Duodenal mucosa (tissue), 2 donors: ENCODE data around the gene PASD1.
"Not testable (repeated sequence)": the region's sequence is repeated elsewhere in the genome, so short reads cannot be mapped to it uniquely, and the experiment has no call there.

Source experiments
- H3K27ac ChIP-seq: one replicate; pipeline ENCODE4 v1.7.0; 2013; ENCODE audit warnings: low read depth, low read length
- H3K27me3 ChIP-seq, 2 donors: one replicate each; pipeline ENCODE4 v1.7.0; 2013; ENCODE audit warnings: low read length in 2 of 2, control low read depth in 1 of 2; ENCODE audit not compliant: insufficient read depth in 2 of 2, control insufficient read depth in 1 of 2
- H3K36me3 ChIP-seq, 2 donors: one replicate each; pipeline ENCODE4 v1.7.0; 2013; ENCODE audit warnings: low read length in 2 of 2, control low read depth in 1 of 2; ENCODE audit not compliant: insufficient read depth in 2 of 2, control insufficient read depth in 1 of 2
- H3K4me1 ChIP-seq, 2 donors: one replicate each; pipeline ENCODE4 v1.7.0; 2013; ENCODE audit warnings: low read length in 2 of 2, control low read depth in 1 of 2; ENCODE audit not compliant: insufficient read depth in 2 of 2, control insufficient read depth in 1 of 2
- H3K4me3 ChIP-seq, 2 donors: one replicate each; pipeline ENCODE4 v1.7.0; 2013; ENCODE audit warnings: low read length in 2 of 2, low read depth in 1 of 2
- H3K9ac ChIP-seq, 2 donors: one replicate each; pipeline ENCODE4 v1.7.0; 2013; ENCODE audit warnings: low read length in 2 of 2, low read depth in 1 of 2
- H3K9me3 ChIP-seq, 2 donors: one replicate each; pipeline ENCODE4 v1.7.0; 2013; ENCODE audit warnings: low read length in 2 of 2, control low read depth in 1 of 2; ENCODE audit not compliant: control insufficient read depth in 1 of 2

PASD1 gene

GRCh38 chrX:151551176-151551575 lies 12.3 kb upstream of the PASD1 start:
- H3K4me1 ChIP-seq, H3K4me3 ChIP-seq: not testable (repeated sequence)

DNA sequence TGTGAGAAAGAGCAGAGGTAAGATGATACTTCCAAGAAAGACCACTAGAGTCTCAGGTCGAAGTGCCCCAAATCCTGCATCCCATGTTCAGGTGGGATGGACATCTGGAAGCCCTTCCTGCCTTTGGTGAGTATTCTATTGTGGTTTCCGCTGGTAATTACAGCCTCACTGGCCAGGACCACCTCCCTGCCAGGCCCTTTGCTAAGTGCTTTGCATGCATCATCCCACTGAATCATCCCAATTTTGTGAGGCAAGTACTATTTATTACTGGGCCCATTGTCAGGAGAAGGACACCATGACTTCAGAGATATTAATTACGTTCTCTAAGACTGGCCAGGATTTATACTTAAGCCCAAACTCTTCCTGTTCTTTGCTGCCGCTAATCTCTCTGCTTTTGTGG lies 10.7 kb upstream of the PASD1 start:
- no peak overlapping the region for H3K27ac ChIP-seq
- no peaks in the 10 kb centered on the region for H3K36me3 ChIP-seq
- H3K27me3 ChIP-seq: no peaks in the 10 kb centered on the region
- no peaks in the 10 kb centered on the region for H3K4me1 ChIP-seq
- no peak overlapping the region for H3K4me3 ChIP-seq
- no peaks in the 10 kb centered on the region for H3K9me3 ChIP-seq
- H3K9ac ChIP-seq: no peak overlapping the region

More at GRCh38 chrX:151551176-151551575, 12.3 kb upstream of the PASD1 start:
- H3K36me3 ChIP-seq, H3K27me3 ChIP-seq, H3K9ac ChIP-seq, H3K27ac ChIP-seq, H3K9me3 ChIP-seq: not testable (repeated sequence)

DNA sequence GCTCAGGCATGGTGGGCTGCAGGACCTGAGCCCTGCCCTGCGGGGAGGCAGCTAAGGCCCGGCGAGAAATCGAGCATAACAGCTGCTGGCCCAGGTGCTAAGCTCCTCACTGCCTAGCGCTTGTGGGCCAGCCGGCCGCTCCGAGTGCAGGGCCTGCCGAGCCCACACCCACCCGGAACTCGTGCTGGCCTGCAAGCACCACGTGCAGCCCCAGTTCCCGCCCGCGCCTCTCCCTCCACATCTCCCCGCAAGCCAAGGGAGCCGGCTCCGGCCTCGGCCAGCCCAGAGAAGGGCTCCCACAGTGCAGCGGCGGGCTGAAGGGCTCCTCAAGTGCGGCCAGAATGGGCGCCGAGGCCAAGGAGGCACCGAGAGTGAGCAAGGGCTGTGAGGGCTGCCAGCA lies 8.2 kb upstream of the PASD1 start:
- H3K27me3 ChIP-seq, H3K36me3 ChIP-seq, H3K27ac ChIP-seq, H3K4me3 ChIP-seq, H3K4me1 ChIP-seq, H3K9me3 ChIP-seq, H3K9ac ChIP-seq: not testable (repeated sequence)

DNA sequence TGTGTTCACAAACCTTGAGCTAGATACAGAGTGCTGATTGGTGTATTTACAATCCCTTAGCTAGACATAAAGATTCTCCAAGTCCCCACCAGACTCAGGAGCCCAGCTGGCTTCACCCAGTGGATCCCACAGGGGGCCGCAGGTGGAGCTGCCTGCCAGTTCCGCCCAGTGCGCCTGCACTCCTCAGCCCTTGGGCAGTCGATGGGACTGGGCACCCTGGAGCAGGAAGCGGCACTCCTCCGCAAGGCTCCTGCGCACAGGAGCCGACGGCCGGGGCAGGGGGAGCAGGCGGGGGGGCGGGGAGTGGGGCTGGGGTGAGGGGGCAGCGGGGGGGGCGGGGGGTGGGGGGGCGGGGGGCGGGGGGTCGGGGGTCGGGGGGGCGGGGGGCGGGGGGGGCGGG lies 990 bp upstream of the PASD1 start:
- not testable (repeated sequence) for H3K36me3 ChIP-seq, H3K9me3 ChIP-seq, H3K27ac ChIP-seq, H3K9ac ChIP-seq, H3K4me3 ChIP-seq, H3K4me1 ChIP-seq, H3K27me3 ChIP-seq

DNA sequence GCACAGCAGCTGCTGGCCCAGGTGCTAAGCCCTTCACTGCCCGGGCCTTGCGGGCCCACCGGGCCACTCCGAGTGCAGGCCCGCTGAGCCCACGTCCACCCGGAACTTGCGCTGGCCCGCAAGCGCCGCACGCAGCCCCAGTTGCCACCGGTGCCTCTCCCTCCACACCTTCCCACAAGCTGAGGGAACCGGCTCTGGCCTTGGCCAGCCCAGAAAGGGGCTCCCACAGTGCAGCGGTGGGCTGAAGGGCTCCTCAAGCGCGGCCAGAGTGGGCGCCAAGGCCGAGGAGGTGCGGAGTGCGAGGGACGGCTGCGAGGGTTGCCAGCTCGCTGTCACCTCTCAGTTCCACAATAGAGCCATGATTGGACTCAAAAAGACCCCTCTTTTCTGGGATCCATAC lies 472 bp upstream of the PASD1 start:
- H3K36me3 ChIP-seq, H3K4me1 ChIP-seq, H3K27ac ChIP-seq, H3K4me3 ChIP-seq, H3K9me3 ChIP-seq, H3K27me3 ChIP-seq, H3K9ac ChIP-seq: not testable (repeated sequence)

GRCh38 chrX:151564035-151564434 lies 560 bp downstream of the PASD1 start:
- Histone ChIP-seq H3K4me1 (no peaks in the 10 kb centered on the region), H3K9ac (no peak overlapping the region), H3K36me3 (no peaks in the 10 kb centered on the region), H3K27ac (no peak overlapping the region), H3K27me3 (no peaks in the 10 kb centered on the region), H3K9me3 (no peaks in the 10 kb centered on the region), H3K4me3 (no peak overlapping the region)

DNA sequence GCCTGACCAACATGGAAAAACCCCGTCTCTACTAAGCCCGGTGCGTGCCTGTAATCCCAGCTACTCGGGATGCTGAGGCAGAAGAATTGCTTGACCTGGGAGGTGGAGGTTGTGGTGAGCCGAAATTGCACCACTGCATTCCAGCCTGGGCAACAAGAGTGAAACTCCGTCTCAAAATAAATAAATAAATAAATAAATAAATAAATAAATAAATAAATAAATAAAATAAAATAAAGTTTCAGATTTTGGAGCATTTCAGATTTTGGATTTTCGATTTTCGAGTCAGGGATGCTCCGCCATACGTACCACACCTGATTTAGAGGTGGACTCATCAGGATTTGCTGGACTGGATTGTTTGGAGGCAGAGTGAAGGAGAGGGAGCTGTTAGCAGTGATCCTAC lies 3.4 kb downstream of the PASD1 start:
- H3K4me1 ChIP-seq, H3K9me3 ChIP-seq, H3K4me3 ChIP-seq, H3K9ac ChIP-seq, H3K27me3 ChIP-seq, H3K27ac ChIP-seq, H3K36me3 ChIP-seq: not testable (repeated sequence)

GRCh38 chrX:151570561-151570960 lies 7.1 kb downstream of the PASD1 start:
- H3K27ac ChIP-seq: no peak overlapping the region
- no peaks in the 10 kb centered on the region for H3K9me3 ChIP-seq
- no peaks in the 10 kb centered on the region for H3K4me1 ChIP-seq
- no peak overlapping the region for H3K9ac ChIP-seq
- no peaks in the 10 kb centered on the region for H3K27me3 ChIP-seq
- H3K36me3 ChIP-seq: no peaks in the 10 kb centered on the region
- H3K4me3 ChIP-seq: no peak overlapping the region

DNA sequence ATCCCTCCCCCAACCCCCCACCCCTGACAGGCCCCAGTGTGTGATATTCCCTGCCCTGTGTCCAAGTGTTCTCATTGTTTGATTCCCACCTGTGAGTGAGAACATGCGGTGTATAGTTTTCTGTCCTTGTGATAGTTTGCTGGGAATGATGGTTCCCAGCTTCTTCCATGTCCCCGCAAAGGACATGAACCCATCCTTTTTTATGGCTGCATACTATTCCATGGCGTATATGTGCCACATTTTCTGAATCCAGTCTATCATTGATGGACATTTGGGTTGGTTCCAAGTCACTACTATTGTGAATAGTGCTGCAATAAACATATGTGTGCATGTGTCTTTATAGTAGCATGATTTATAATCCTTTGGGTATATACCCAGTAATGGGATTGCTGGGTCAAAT lies 29.9 kb downstream of the PASD1 start:
- not testable (repeated sequence) for H3K4me1 ChIP-seq, H3K9me3 ChIP-seq, H3K9ac ChIP-seq, H3K27ac ChIP-seq, H3K36me3 ChIP-seq, H3K27me3 ChIP-seq, H3K4me3 ChIP-seq

DNA sequence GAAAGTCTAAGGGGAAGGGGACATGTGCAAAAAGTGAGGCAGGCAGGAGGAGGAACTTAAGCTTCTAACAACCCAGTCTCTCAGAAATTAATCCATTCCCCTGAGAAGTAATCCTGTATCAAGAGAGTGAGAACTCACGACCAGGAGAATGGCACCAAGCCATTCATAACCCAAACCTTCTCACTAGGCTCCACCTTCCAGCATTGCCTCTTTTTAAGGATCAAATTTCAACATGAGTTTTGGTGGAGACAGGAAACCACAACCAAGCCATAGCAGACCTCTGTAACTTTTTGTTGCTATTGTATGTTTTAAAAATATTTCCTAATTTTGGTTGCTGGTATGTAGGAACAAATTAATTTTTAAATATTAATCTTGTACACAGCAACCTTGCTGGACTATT lies 32.8 kb downstream of the PASD1 start:
- Histone ChIP-seq H3K27ac (no peak overlapping the region), H3K27me3 (no peaks in the 10 kb centered on the region), H3K9me3 (no peaks in the 10 kb centered on the region), H3K4me1 (no peaks in the 10 kb centered on the region), H3K9ac (no peak overlapping the region), H3K36me3 (no peaks in the 10 kb centered on the region), H3K4me3 (no peak overlapping the region)

- no peaks in the 10 kb centered on the region for H3K36me3 ChIP-seq
- no peak overlapping the region for H3K27ac ChIP-seq
- H3K9me3 ChIP-seq: no peaks in the 10 kb centered on the region
- H3K9ac ChIP-seq: no peak overlapping the region
- H3K27me3 ChIP-seq: no peaks in the 10 kb centered on the region
- H3K4me1 ChIP-seq: no peaks in the 10 kb centered on the region
- no peak overlapping the region for H3K4me3 ChIP-seq
Measured at GRCh38 chrX:151604931-151605330, 41.5 kb downstream of the PASD1 start.
